SK-N-MC (cell line): Measurements from ENCODE around the gene KIF23.

Experiments used
- DNase-seq: peaks from one replicate; pipeline ENCODE4 v3.0.0-alpha.2; 2011; ENCODE audit warnings: low read depth, low spot score
- H3K27ac ChIP-seq: fragments of 200-600 bp; sonication (generic); 2 replicates; pipeline ENCODE4 v1.5.1; 2016; ENCODE audit warnings: mixed run types
- H3K36me3 ChIP-seq: fragments of 200-600 bp; sonication (generic); 2 replicates; pipeline ENCODE4 v1.6.1; 2017; ENCODE audit warnings: antibody characterized with exemption, low read length, mixed read lengths; ENCODE audit not compliant: insufficient read depth
- H3K4me3 ChIP-seq: fragments of 200-600 bp; sonication (generic); 2 replicates; pipeline ENCODE4 v1.5.1; 2016
- H3K9ac ChIP-seq: fragments of 200-600 bp; sonication (generic); 2 replicates; pipeline ENCODE4 v1.8.0; 2017; ENCODE audit warnings: mixed run types, mixed read lengths; ENCODE audit not compliant: insufficient read length
- H3K9me3 ChIP-seq: fragments of 200-600 bp; sonication (generic); 2 replicates; pipeline ENCODE4 v1.6.1; 2017; ENCODE audit warnings: low read depth, mild to moderate bottlenecking, antibody characterized with exemption, low read length, moderate library complexity, mixed read lengths
- EZH2 ChIP-seq: fragments of 200-600 bp; sonication (generic); IDR thresholded peaks from one replicate; pipeline ENCODE4 v1.6.1; 2017; ENCODE audit warnings: antibody characterized with exemption
- FOXP2 ChIP-seq: optimal IDR thresholded peaks from 2 replicates; pipeline ENCODE3; 2011; ENCODE audit warnings: mild to moderate bottlenecking, moderate library complexity; ENCODE audit not compliant: insufficient read depth; ENCODE audit errors: extremely low read length, control extremely low read depth
- POLR2AphosphoS5 ChIP-seq: IDR thresholded peaks from 2 replicates; pipeline ENCODE4 v1.6.1; 2012; ENCODE audit warnings: mild to moderate bottlenecking, low read depth, low read length, borderline replicate concordance

The KIF23 gene

DNA sequence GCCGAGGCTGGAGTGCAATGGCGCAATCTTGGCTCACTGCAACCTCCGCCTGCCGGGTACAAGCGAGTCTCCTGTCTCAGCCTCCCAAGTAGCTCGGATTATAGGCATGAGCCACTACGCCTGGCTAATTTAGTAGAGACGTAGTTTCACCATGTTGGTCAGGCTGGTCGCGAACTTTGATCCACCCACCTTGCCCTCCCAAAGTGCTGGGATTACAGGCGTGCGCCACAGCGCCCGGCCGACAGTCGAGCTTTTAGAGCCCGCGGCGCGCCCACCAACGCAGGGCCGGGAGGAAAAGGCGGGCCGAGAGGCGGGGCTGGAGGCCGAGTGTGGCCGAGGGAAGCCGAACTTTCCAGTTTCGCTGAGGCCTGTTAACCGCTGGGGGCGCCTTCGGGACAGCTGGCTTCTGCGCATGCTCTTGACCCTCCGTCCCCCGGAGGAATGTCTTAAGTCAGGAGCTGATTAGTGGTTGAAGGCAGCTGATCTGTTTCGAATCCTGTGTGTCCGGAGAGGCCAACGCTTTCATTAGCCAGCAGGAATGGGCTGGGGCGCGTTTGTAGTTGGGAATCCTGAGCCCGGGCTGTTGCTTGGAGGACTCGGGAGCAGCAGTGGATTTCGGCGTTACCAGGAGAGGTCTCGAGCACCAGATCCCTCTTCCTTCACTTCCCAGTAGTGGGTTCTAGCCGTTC lies 48.5 kb downstream of the KIF23 start:
- Histone ChIP-seq H3K27ac (peak overlapping the region; percentile 15; the same call in 1 of the 2 replicates), H3K9me3 (no peaks in the 10 kb centered on the region), H3K9ac (peak overlapping the region; percentile 67), H3K4me3 (peak overlapping the region; percentile 73), H3K36me3 (peaks cover 2% of the 10 kb centered on the region; the same call in 1 of the 2 replicates)
- TF ChIP-seq EZH2 (no peak), FOXP2 (no peak), POLR2AphosphoS5 (peak; percentile 82)
- peak; percentile 69 for DNase-seq

GRCh38 chr15:69463182-69463756 lies 49.1 kb downstream of the KIF23 start:
- no peak for TF ChIP-seq POLR2AphosphoS5
- TF ChIP-seq EZH2 = no peak
- Histone ChIP-seq H3K4me3 (peak overlapping the region; percentile 73), H3K9me3 (no peaks in the 10 kb centered on the region), H3K36me3 (no peaks in the 10 kb centered on the region), H3K27ac (peak overlapping the region; percentile 15; the same call in 1 of the 2 replicates), H3K9ac (peak overlapping the region; percentile 67)
- no peak for DNase-seq

GRCh38 chr15:69465253-69465652 lies 51.1 kb downstream of the KIF23 start:
- Histone ChIP-seq H3K4me3 (no peak overlapping the region), H3K27ac (no peak overlapping the region), H3K9ac (peak overlapping the region; percentile 49), H3K9me3 (no peaks in the 10 kb centered on the region), H3K36me3 (no peaks in the 10 kb centered on the region)
- no peak for DNase-seq
- no peak for TF ChIP-seq EZH2
- TF ChIP-seq POLR2AphosphoS5 = no peak
- no peak for TF ChIP-seq FOXP2

DNA sequence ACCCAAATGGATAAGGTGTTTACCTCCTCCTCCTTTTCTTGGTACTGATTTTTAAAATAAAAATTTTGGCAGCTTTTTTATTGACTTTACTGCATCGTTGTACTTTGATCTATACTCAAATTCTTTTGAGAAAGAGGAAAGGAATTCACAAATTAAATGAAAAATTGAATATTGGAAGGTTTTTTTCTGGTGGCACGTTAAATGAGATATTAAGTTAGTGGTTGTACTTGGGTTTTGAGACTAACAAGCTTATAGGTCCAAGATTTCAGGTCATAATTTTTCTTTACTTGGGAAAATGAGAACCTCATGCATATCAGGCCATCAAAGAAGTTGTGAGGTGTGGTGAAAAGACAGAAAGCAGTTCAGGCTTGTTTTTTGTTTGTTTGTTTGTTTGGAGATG lies 52.6 kb downstream of the KIF23 start:
- TF ChIP-seq EZH2 (no peak), FOXP2 (no peak), POLR2AphosphoS5 (no peak)
- no peaks in the 10 kb centered on the region for H3K36me3 ChIP-seq
- no peak overlapping the region for H3K27ac ChIP-seq
- no peak overlapping the region for H3K4me3 ChIP-seq
- DNase-seq = no peak
- peak overlapping the region; percentile 28 for H3K9ac ChIP-seq
- no peaks in the 10 kb centered on the region for H3K9me3 ChIP-seq

- Histone ChIP-seq H3K9ac (no peak overlapping the region), H3K4me3 (no peak overlapping the region), H3K9me3 (no peaks in the 10 kb centered on the region), H3K27ac (no peak overlapping the region), H3K36me3 (no peaks in the 10 kb centered on the region)
- no peak for DNase-seq
- TF ChIP-seq FOXP2 = no peak
- TF ChIP-seq POLR2AphosphoS5 = no peak
- no peak for TF ChIP-seq EZH2
These were observed 53.5 kb downstream of the KIF23 start for GRCh38 chr15:69467636-69468035.

DNA sequence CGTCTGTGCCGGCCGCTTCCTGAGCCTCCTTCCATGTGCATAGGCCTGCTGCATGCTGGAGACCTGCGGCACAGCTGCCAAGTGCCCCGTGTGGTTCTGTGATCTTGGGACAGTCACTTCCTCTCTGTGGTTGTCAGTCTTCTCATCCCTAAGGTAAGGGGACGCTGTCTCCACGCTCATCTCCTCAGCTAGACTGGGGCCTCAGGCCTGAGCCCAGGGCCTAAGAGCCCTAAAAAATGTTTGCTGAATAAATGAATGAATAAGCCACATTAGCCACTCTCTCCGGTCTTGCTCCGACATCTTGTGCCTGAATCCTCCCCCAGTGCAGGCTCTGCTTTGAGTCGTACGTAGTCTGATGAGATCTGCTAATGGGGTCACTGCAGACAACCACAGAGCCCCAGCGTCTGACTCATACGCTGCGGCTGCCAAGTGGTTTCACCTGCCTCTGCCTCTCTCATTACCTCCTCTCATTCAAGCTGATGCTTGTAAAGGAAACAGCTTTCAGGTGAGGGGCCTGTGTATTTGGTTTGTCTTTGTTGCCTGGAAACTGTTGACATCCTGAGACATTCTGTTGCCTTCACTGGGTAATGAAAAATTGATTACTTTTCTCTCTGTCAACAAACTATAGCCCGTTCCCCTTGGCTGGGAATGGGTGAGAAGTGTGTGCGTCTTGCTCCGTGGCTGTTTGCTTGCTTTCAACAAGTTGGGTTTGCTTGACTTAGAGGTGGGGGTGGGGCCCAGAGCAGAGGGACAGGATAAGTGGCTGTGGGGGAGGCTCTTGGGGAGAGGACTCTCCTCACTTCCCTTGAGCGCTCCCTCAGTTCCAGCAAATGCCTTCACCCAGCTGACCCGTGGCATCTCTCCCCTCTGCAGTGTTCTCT lies 54.3 kb downstream of the KIF23 start:
- Histone ChIP-seq H3K27ac (no peak overlapping the region), H3K4me3 (no peak overlapping the region), H3K36me3 (no peaks in the 10 kb centered on the region), H3K9me3 (no peaks in the 10 kb centered on the region), H3K9ac (no peak overlapping the region)
- TF ChIP-seq EZH2 = no peak
- TF ChIP-seq POLR2AphosphoS5 = no peak
- no peak for TF ChIP-seq FOXP2
- no peak for DNase-seq

- TF ChIP-seq POLR2AphosphoS5 (no peak), EZH2 (no peak), FOXP2 (no peak)
- H3K9ac ChIP-seq = no peak overlapping the region
- H3K27ac ChIP-seq = no peak overlapping the region
These were observed 55.5 kb downstream of the KIF23 start for GRCh38 chr15:69469467-69470201.

DNA sequence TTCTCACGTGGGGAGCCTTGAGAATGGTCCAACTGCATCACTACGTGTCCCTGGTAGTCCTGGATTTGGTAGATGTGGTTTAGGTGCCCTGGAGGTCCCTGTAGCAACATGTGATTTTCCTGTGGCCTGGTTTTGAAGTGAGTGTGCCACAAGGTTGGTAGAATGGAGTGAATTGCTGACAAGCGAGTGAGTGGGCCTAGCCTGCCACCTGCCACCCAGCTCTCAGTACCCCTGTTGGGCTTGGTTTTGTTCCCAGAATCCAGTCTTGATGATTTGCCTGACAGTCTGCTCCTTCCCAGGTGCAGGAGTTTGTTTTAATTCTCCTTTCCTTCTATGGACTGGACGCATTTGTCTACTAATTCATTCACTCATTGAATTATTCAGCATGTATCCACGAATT lies 57.9 kb downstream of the KIF23 start:
- no peak for DNase-seq
- no peak for TF ChIP-seq FOXP2
- TF ChIP-seq POLR2AphosphoS5 = no peak
- no peak for TF ChIP-seq EZH2
- Histone ChIP-seq H3K36me3 (no peaks in the 10 kb centered on the region), H3K9me3 (no peaks in the 10 kb centered on the region), H3K9ac (no peak overlapping the region), H3K4me3 (no peak overlapping the region), H3K27ac (no peak overlapping the region)

More at GRCh38 chr15:69469467-69470201, 55.5 kb downstream of the KIF23 start:
- Histone ChIP-seq H3K4me3 (no peak overlapping the region), H3K36me3 (no peaks in the 10 kb centered on the region), H3K9me3 (no peaks in the 10 kb centered on the region)
- DNase-seq = no peak
